Hepatocyte (in vitro differentiated cells): ENCODE data around the gene CACHD1. TPM values are rescaled to one million over a fixed set of nuclear protein-coding genes. Genes with fewer than 3 reads are reported as not detected.

Experiments used
- DNase-seq: peaks from one replicate; pipeline ENCODE4 v3.0.0-alpha.2; 2016; ENCODE audit warnings: low spot score
- H2AFZ ChIP-seq: fragments of 200-600 bp; sonication (generic); 2 replicates; pipeline ENCODE4 v1.6.0; 2016; ENCODE audit warnings: antibody characterized with exemption, mild to moderate bottlenecking
- H3K27ac ChIP-seq: fragments of 200-600 bp; sonication (generic); 2 replicates; pipeline ENCODE4 v1.5.1; 2016; ENCODE audit warnings: mild to moderate bottlenecking
- H3K27me3 ChIP-seq: fragments of 200-600 bp; sonication (generic); 2 replicates; pipeline ENCODE4 v1.6.1; 2016
- H3K36me3 ChIP-seq: fragments of 200-600 bp; sonication (generic); replicated peaks from 2 replicates; pipeline ENCODE4 v1.5.1; 2016; ENCODE audit warnings: low read depth; ENCODE audit not compliant: insufficient read depth
- H3K4me1 ChIP-seq: fragments of 200-600 bp; sonication (generic); 2 replicates; pipeline ENCODE4 v1.5.1; 2016; ENCODE audit warnings: mild to moderate bottlenecking, moderate library complexity; ENCODE audit not compliant: insufficient read depth
- H3K4me2 ChIP-seq: fragments of 200-600 bp; sonication (generic); 2 replicates; pipeline ENCODE4 v1.6.0; 2016
- H3K4me3 ChIP-seq: fragments of 200-600 bp; sonication (generic); 2 replicates; pipeline ENCODE4 v1.5.1; 2016; ENCODE audit warnings: mild to moderate bottlenecking
- H3K79me2 ChIP-seq: fragments of 200-600 bp; sonication (generic); 2 replicates; pipeline ENCODE4 v1.6.0; 2017; ENCODE audit warnings: mild to moderate bottlenecking
- H3K9me2 ChIP-seq: fragments of 200-600 bp; sonication (generic); replicated peaks from 2 replicates; pipeline ENCODE4 v1.6.0; 2017; ENCODE audit warnings: mild to moderate bottlenecking; ENCODE audit not compliant: insufficient read depth
- H3K9me3 ChIP-seq: fragments of 200-600 bp; sonication (generic); 2 replicates; pipeline ENCODE4 v1.5.1; 2016; ENCODE audit warnings: low read depth, mild to moderate bottlenecking
- H4K20me1 ChIP-seq: fragments of 200-600 bp; sonication (generic); 2 replicates; pipeline ENCODE4 v1.6.0; 2016; ENCODE audit warnings: mild to moderate bottlenecking; ENCODE audit not compliant: insufficient read depth, poor library complexity, severe bottlenecking
- EZH2 ChIP-seq: fragments of 200-600 bp; sonication (generic); IDR thresholded peaks from 2 replicates; pipeline ENCODE4 v1.6.1; 2016; ENCODE audit warnings: antibody characterized with exemption, mild to moderate bottlenecking, borderline replicate concordance
- EZH2phosphoT487 ChIP-seq: fragments of 200-600 bp; sonication (generic); IDR thresholded peaks from one replicate; pipeline ENCODE4 v1.6.1; 2018; ENCODE audit warnings: antibody characterized with exemption, mild to moderate bottlenecking, low read depth, moderate library complexity; ENCODE audit not compliant: unreplicated experiment, severe bottlenecking
- WGBS: methylation state at CpG from one replicate; pipeline ENCODE4 v1.1.6; 2016; ENCODE audit warnings: low lambda C conversion rate; ENCODE audit errors: missing lambda C conversion rate; 5-methylcytosine and 5-hydroxymethylcytosine counted together
- polyA plus RNA-seq: library from polyadenylated mRNA; unstranded; fragments of >200 nt; fragmentation: Nextera tagmentation; extraction: Ambion mirVana; gene quantifications from 2 replicates; pipeline ENCODE4 v1.2.1, GENCODE V29; 2016
- total RNA-seq: library from RNA; depleted of rRNA; stranded (reverse); fragments of >200 nt; gene quantifications from 2 replicates; pipeline ENCODE4 v1.2.3, GENCODE V29; 2014
- TF ChIP-seq, protein P1 (sequence below): fragments of 200-600 bp; sonication (generic); IDR thresholded peaks from 2 replicates; pipeline ENCODE4 v1.5.1; 2016; ENCODE audit warnings: antibody characterized with exemption, mild to moderate bottlenecking; ENCODE audit not compliant: poor library complexity

CACHD1 gene
- total and polyA plus RNA-seq, 2 experiments from 2014 or later = 23.8 to 39.7 TPM

DNA sequence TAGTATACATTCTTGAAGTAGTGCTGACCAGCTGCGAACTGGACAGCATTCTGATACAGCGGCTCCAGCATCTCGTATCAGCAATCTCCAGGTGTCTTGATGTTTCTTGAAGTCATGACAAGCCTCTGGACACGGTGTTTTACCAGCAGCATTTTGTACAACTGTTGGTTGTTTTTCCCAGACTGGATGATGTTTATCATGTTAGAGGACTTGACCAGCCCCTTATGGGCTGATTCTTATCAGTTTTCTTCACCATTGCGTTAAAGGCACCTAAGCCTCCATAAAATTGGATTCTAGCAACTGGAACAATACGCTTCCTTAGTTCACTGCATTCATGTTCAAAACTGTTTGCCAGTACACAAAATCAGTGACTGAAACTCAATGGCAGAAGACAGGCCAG lies 29.1 kb downstream of the CACHD1 start:
- TF ChIP-seq, protein P1, sequence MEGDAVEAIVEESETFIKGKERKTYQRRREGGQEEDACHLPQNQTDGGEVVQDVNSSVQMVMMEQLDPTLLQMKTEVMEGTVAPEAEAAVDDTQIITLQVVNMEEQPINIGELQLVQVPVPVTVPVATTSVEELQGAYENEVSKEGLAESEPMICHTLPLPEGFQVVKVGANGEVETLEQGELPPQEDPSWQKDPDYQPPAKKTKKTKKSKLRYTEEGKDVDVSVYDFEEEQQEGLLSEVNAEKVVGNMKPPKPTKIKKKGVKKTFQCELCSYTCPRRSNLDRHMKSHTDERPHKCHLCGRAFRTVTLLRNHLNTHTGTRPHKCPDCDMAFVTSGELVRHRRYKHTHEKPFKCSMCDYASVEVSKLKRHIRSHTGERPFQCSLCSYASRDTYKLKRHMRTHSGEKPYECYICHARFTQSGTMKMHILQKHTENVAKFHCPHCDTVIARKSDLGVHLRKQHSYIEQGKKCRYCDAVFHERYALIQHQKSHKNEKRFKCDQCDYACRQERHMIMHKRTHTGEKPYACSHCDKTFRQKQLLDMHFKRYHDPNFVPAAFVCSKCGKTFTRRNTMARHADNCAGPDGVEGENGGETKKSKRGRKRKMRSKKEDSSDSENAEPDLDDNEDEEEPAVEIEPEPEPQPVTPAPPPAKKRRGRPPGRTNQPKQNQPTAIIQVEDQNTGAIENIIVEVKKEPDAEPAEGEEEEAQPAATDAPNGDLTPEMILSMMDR = no peak
- TF ChIP-seq EZH2phosphoT487 (no peak), EZH2 (no peak)
- no peak overlapping the region for H3K4me2 ChIP-seq
- 80% methylated on average over 6 of the region's 6 CpGs for WGBS
- H2AFZ ChIP-seq = no peak overlapping the region
- H3K27me3 ChIP-seq = no peaks in the 10 kb centered on the region
- no peaks in the 10 kb centered on the region for H3K9me2 ChIP-seq
- no peak overlapping the region for H3K4me3 ChIP-seq
- peaks cover 13% of the 10 kb centered on the region for H4K20me1 ChIP-seq
- H3K27ac ChIP-seq = no peak overlapping the region
- H3K79me2 ChIP-seq = peaks cover 96% of the 10 kb centered on the region
- DNase-seq = no peak
- no peaks in the 10 kb centered on the region for H3K36me3 ChIP-seq
- H3K9me3 ChIP-seq = no peaks in the 10 kb centered on the region
- H3K4me1 ChIP-seq = peaks cover 29% of the 10 kb centered on the region

- TF ChIP-seq, protein P1 = no peak
- no peak for TF ChIP-seq EZH2
- TF ChIP-seq EZH2phosphoT487 = no peak
- Histone ChIP-seq H3K36me3 (no peaks in the 10 kb centered on the region), H4K20me1 (peaks cover 7% of the 10 kb centered on the region), H3K4me2 (no peak overlapping the region), H3K9me2 (no peaks in the 10 kb centered on the region), H3K4me3 (no peak overlapping the region), H3K9me3 (no peaks in the 10 kb centered on the region), H3K79me2 (peaks cover 96% of the 10 kb centered on the region), H2AFZ (no peak overlapping the region), H3K4me1 (peaks cover 28% of the 10 kb centered on the region), H3K27ac (no peak overlapping the region), H3K27me3 (no peaks in the 10 kb centered on the region)
- DNase-seq = no peak
- WGBS = 86% methylated on average over 1 of the region's 1 CpG
Observed at GRCh38 chr1:64499966-64500365, 30.0 kb downstream of the CACHD1 start.

- Histone ChIP-seq H3K27ac (no peak overlapping the region), H4K20me1 (peaks cover 13% of the 10 kb centered on the region), H3K79me2 (peaks cover 92% of the 10 kb centered on the region), H3K4me2 (no peak overlapping the region), H3K4me3 (no peak overlapping the region), H3K9me2 (no peaks in the 10 kb centered on the region), H3K9me3 (no peaks in the 10 kb centered on the region), H3K27me3 (no peaks in the 10 kb centered on the region), H3K4me1 (peaks cover 21% of the 10 kb centered on the region), H2AFZ (no peak overlapping the region), H3K36me3 (no peaks in the 10 kb centered on the region)
- DNase-seq = no peak
- 55% methylated on average over 1 of the region's 1 CpG for WGBS
- TF ChIP-seq, protein P1 = no peak
- no peak for TF ChIP-seq EZH2
- TF ChIP-seq EZH2phosphoT487 = no peak
Observed at GRCh38 chr1:64502083-64502482, 32.2 kb downstream of the CACHD1 start.

- TF ChIP-seq, protein P1 = no peak
- TF ChIP-seq EZH2phosphoT487 (no peak), EZH2 (no peak)
- no peak overlapping the region for H2AFZ ChIP-seq
- peaks cover 11% of the 10 kb centered on the region for H4K20me1 ChIP-seq
- no peaks in the 10 kb centered on the region for H3K9me3 ChIP-seq
- H3K27me3 ChIP-seq = no peaks in the 10 kb centered on the region
- peaks cover 27% of the 10 kb centered on the region for H3K4me1 ChIP-seq
- H3K27ac ChIP-seq = no peak overlapping the region
- H3K4me3 ChIP-seq = no peak overlapping the region
- no peak for DNase-seq
- WGBS = 38% methylated on average over 2 of the region's 2 CpGs
- no peaks in the 10 kb centered on the region for H3K9me2 ChIP-seq
- H3K36me3 ChIP-seq = no peaks in the 10 kb centered on the region
- H3K79me2 ChIP-seq = peaks cover 92% of the 10 kb centered on the region
- peak overlapping the region; percentile 1 for H3K4me2 ChIP-seq
Observed at GRCh38 chr1:64502931-64503330, 33.0 kb downstream of the CACHD1 start.
